GM12873 (cell line): ENCODE measurements around the gene FER.

Source experiments
- TF ChIP-seq, protein P1 (sequence below): IDR thresholded peaks from 2 replicates; pipeline ENCODE4 v1.5.1; 2012; ENCODE audit warnings: low read depth, mild to moderate bottlenecking, moderate library complexity, low read length, control low read depth; ENCODE audit not compliant: insufficient read depth; ENCODE audit errors: missing control alignments

Gene FER

DNA sequence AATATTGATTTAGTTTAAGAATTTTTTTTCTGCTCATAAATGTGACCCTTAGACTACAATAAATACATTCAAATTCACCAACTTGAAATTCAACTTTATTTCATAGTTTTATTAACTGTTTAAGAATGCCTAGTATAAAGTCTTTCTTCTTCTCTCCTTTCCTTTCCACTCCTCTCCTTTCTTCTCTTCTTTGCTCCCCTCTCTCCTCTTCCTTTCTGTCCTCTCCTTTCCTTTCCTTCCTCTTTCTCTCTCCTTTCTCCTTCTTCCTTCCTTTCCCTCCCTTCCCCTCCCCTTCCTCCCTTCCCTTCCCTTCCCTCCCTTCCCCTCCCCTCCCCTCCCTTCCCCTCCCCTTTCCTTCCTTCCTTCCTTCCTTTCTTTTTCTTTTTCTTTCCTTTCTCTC lies 150.6 kb downstream of the FER start:
- TF ChIP-seq, protein P1, sequence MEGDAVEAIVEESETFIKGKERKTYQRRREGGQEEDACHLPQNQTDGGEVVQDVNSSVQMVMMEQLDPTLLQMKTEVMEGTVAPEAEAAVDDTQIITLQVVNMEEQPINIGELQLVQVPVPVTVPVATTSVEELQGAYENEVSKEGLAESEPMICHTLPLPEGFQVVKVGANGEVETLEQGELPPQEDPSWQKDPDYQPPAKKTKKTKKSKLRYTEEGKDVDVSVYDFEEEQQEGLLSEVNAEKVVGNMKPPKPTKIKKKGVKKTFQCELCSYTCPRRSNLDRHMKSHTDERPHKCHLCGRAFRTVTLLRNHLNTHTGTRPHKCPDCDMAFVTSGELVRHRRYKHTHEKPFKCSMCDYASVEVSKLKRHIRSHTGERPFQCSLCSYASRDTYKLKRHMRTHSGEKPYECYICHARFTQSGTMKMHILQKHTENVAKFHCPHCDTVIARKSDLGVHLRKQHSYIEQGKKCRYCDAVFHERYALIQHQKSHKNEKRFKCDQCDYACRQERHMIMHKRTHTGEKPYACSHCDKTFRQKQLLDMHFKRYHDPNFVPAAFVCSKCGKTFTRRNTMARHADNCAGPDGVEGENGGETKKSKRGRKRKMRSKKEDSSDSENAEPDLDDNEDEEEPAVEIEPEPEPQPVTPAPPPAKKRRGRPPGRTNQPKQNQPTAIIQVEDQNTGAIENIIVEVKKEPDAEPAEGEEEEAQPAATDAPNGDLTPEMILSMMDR = no peak

DNA sequence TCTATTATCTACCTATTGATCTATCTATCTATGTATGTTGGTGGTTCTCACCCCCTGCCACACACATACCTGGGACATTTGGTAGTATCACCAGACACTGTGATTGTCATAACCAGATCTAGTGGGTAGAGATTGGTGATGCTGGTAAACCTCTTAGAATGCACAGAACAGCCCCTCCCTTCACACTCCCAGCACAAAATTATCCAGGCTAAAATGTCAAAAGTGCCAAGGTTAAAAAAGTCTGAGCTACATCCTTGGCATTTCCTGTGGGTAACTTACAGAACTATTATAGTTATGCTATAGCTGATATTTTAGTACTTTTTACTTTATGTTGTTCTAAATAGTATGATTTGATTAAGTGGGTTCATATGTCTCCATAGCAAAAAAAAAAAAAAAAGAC lies 151.0 kb downstream of the FER start:
- TF ChIP-seq, protein P1 = no peak

DNA sequence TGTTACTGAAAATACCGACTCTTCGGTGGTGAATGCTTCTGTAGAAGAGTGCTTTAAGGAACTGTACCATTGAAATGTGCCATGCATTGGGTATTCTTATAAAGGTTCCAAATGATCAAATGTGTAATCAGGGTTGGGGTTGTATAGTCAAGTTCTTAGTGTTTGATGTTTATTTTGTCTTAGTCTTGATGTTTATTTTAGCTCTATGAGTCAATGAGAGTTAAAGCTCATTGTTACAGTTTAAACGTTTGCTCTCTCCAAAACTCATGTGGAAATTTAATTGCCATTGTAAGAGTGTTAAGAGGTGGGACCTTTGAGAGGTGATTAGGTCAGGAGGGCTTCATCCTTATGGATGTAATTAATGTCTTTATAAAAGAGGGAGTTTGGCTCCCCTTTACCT lies 153.0 kb downstream of the FER start:
- TF ChIP-seq, protein P1 = no peak

DNA sequence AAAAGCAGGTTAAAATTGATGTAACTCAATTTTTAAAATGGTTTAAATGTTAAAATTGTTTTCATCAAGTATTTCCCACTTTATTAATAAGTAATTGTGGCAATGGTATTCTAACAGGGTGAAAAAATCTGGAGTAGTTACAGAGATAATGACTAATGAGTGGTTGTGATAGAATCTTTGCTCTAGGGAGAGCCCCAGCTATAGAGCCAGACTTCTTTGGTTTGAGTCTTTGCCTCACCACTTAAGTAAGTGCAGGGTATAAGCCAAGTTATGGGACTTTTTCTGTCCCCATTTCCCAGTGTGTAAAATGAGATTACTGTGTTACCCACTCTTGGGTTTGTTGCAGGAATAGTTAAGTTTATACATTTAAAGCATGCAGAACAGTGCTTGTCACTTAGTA lies 158.1 kb downstream of the FER start:
- TF ChIP-seq, protein P1 = no peak

DNA sequence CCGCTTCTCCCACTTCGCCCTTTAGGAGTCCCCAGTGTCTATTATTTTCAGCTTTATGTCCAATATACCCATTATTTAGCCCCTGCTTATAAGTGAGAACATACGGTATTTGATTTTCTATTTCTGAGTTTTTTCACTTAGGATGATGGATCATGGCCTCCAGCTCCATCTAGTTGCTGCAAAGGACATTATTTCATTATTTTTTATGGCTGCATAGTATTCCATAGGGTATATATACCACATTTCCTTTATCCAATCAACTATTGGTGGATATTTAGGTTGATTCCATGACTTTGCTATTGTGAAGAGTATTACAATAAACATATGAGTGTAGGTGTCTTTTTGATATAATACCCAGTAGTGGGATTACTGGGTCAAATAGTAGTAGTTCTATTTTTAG lies 162.9 kb downstream of the FER start:
- TF ChIP-seq, protein P1 = no peak

DNA sequence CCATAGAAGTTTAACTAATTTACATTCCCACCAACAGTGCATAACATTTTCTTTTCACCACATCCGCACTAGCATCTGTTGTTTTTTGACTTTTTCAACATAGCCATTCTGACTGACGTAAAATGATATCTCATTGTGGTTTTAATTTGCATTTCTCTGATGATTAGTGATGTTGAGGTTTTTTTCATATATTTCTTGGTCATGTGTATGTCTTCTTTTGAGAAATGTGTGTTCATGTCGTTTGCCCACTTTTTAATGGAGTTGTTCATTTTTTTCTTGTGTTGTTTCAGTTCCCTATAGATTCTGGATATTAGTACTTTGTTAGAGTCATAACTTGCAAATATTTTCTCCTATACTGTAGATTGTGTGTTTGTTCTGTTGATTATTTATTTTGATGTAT lies 163.4 kb downstream of the FER start:
- TF ChIP-seq, protein P1 = no peak

DNA sequence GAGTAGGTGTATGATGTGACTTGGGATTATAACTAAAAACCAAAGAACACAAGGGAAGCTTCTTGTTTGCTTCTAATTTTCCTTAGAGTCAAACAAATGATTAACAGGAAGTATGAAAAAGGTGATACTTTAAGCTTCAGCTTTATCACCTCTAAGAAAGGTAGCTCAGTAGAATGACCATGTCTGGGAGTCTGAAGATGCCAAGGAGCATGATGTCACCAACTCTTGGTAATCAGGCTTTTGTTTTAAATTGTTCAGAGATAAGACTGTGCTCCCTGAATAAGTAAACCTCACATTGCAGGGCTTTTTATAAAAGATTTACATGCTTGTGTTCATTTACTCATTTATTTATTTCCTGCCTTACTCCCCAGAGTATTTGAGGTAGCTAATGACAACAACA lies 169.9 kb downstream of the FER start:
- TF ChIP-seq, protein P1 = no peak

DNA sequence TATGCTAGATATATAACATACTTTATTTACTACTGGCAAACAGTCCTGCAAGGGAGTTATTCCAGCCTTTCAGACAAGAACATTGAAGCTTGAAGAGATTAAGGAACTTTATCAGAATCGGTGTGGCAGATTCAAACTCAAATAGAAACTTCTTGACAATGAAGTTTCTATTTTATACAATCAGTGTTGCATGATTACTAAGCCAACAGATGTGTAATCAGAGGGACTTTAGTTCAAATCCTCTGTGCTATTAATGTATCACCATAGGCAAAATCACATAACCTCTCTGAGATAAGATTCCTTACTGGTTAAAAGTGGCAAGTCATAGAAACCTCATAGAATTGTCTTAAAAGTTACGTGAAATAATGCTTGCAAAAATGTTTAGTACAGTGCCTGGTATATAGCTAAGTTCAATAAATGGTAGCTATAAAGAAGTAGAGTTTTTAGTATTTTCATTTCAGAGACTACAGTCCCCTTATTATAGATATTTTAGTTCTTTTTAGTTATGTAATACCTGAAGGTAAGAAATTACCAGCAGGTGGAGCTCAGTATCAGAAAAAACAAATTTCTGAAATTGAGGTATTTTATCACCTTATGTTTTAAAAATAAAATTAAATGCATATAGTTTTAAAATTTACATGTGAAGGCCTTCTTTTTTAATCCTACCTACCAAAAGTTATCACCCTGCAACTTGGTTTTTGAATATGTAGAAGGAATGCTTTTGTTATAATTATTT lies 172.1 kb downstream of the FER start:
- TF ChIP-seq, protein P1 = no peak
